OCI-LY3 (cell line): Measurements from ENCODE around the gene LHPP.

Experiments
- CTCF ChIP-seq: fragments of 200-600, 300-600 bp; sonication (generic); IDR thresholded peaks from 2 replicates; pipeline ENCODE4 v1.5.1; 2014; ENCODE audit warnings: antibody characterized with exemption, low read length, low read depth
- EZH2phosphoT487 ChIP-seq: fragments of 200-600 bp; shearing (Covaris generic); IDR thresholded peaks from 2 replicates; pipeline ENCODE4 v1.6.1; 2018; ENCODE audit warnings: antibody characterized with exemption, mixed run types, low read depth

GRCh38 chr10:124561206-124561605 is 99.6 kb downstream of the LHPP start:
- TF ChIP-seq CTCF = no peak
- no peak for TF ChIP-seq EZH2phosphoT487
